Coronary artery (tissue), 2 donors: ENCODE data around the gene PIGU.

ENCODE experiments used
- DNase-seq: peaks from one replicate; pipeline ENCODE4 v3.0.0-alpha.2; 2017; ENCODE audit warnings: low spot score
- H3K27ac ChIP-seq, 2 donors: fragments of 200-600 bp; sonication (generic); one replicate each; pipeline ENCODE4 v1.5.1; 2016 to 2019
- H3K4me3 ChIP-seq: fragments of 200-600 bp; sonication (generic); 2 replicates; pipeline ENCODE4 v1.5.1; 2016; ENCODE audit warnings: mild to moderate bottlenecking, moderate library complexity
- CTCF ChIP-seq: fragments of 200-600 bp; sonication (generic); IDR thresholded peaks from one replicate; pipeline ENCODE4 v1.5.1; 2019; ENCODE audit warnings: antibody characterized with exemption

PIGU gene

GRCh38 chr20:34543463-34544056 lies 133.3 kb downstream of the PIGU start:
- Histone ChIP-seq H3K4me3 (no peak overlapping the region), H3K27ac (no peak overlapping the region)
- DNase-seq, result no peak
- TF ChIP-seq CTCF, result no peak

DNA sequence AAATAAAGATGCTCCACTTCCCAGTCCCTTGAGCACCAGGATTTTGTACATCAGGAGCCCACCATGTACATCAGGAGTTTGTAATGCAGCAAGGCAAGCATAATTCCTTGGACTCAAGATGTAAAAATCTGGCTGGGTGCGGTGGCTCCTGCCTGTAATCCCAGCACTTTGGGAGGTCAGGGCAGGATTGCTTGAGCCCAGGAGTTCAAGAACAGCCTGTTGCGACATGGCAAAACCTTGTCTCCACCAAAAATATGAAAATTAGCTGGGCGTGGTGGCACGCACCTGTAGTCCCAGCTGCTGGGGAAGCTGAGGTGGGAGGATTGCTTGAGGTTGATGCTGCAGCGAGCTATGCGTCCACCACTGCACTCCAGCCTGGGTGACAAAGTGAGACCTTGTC lies 134.5 kb downstream of the PIGU start:
- no peak overlapping the region for H3K27ac ChIP-seq
- DNase-seq, result no peak

DNA sequence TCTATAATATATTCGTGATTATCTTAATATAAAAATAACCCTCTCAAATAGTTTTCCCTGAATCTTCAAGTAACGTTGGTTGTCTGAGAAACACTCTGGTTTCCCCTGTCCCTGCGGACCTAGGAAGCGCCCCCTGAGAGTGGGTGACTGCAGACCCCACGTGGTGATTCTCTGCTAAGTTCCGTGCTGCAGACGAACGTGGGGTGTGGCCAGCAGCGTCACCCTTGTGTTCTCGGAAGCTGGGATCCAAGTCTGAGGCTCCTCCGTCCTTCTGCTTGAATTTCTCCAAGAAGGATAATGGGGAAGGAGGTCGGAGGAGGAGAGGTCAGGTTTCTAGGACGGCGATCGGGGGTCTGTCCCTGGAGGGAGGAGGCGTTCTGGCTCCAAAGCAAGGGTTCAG lies 135.0 kb downstream of the PIGU start:
- H3K4me3 ChIP-seq, result no peak overlapping the region
- H3K27ac ChIP-seq, result no peak overlapping the region
- no peak for TF ChIP-seq CTCF
- no peak for DNase-seq

More for the DNA sequence above, 134.5 kb downstream of the PIGU start:
- H3K4me3 ChIP-seq, result no peak overlapping the region
- TF ChIP-seq CTCF, result no peak

DNA sequence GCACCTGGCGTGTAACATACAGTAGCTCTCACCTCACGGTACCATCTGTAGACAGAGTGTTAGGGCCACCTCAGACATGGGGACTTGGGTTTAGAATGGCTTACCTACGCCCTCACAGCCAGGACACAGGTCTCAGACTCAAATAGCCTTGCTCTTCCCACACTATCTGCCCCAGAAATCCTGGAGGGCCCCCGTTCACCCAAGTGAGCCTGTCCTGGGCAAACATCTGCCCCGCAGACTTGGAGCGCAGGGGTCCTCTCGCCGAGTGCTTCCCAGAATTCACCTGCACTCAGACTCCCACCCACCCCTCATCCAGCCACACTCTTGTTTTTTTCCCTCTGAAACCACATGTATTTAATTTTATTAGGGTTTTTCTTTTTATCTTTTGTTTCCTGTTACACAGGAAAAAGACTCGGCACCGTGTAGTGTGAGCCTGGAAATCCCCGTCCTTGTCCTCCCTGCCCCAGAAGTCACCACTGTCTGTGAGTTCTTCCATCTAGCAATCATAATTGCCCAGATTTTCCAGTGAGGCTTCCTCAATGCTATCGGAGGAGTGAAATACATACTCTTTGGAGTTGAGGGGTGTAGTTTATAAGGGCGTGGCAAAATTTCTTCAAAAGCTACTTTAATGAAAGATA lies 135.5 kb downstream of the PIGU start:
- TF ChIP-seq CTCF, result no peak
- Histone ChIP-seq H3K4me3 (no peak overlapping the region), H3K27ac (no peak overlapping the region)
- no peak for DNase-seq

DNA sequence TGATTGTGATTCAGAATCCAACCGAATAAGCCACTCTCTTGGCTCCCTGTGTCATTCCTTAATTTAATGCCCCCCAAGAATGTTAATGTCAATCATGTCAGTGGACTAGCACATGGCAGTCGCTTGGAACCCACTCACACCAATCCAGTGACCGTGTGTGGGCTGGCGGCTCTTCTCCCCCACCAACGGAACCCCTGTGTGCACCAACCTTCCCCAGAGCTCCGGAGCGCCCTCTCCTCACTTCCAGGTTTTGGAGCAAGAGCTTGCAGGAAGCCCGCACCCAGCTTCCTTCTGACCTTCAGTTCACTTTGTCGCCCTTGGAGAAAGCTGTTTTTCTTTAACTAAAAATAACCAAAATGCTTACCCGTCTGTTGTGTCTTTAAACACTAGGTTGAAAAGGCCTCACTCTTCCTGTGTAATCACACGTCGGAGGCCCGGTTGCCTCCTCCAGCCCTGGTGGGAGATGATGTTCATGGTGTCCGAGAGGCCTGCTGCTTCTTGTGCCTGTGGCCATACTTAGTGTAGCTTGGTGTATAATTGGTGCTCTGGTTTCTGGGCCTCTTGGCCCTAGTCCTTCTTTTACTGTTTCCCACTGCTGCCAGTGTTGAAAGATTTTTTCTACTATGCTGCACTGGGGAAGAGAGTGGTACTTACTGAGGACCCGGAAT lies 136.2 kb downstream of the PIGU start:
- TF ChIP-seq CTCF, result no peak
- Histone ChIP-seq H3K4me3 (no peak overlapping the region), H3K27ac (no peak overlapping the region)
- DNase-seq, result no peak

GRCh38 chr20:34539756-34540155 lies 137.1 kb downstream of the PIGU start:
- Histone ChIP-seq H3K4me3 (no peak overlapping the region), H3K27ac (no peak overlapping the region)
- no peak for TF ChIP-seq CTCF
- no peak for DNase-seq

GRCh38 chr20:34538671-34539123 lies 138.2 kb downstream of the PIGU start:
- peak; percentile 67 for TF ChIP-seq CTCF
- Histone ChIP-seq H3K27ac (no peak overlapping the region), H3K4me3 (no peak overlapping the region)
- DNase-seq, result no peak
